Activated CD4-positive, alpha-beta T cell treated with anti-CD3 and anti-CD28 coated beads, Interleukin-10, Interleukin-2, amounts not matched to agents 100 ng/mL and 50 ng/mL, durations not matched to agents 16 hours and 8 hours (primary cell): ENCODE results near the gene EHBP1L1.
A peak's percentile ranks its signal among the peaks of the same experiment; 100 is the strongest.

Source experiments
- DNase-seq: peaks from one replicate; pipeline ENCODE4 v3.0.0-alpha.2; 2020

The EHBP1L1 gene

DNA sequence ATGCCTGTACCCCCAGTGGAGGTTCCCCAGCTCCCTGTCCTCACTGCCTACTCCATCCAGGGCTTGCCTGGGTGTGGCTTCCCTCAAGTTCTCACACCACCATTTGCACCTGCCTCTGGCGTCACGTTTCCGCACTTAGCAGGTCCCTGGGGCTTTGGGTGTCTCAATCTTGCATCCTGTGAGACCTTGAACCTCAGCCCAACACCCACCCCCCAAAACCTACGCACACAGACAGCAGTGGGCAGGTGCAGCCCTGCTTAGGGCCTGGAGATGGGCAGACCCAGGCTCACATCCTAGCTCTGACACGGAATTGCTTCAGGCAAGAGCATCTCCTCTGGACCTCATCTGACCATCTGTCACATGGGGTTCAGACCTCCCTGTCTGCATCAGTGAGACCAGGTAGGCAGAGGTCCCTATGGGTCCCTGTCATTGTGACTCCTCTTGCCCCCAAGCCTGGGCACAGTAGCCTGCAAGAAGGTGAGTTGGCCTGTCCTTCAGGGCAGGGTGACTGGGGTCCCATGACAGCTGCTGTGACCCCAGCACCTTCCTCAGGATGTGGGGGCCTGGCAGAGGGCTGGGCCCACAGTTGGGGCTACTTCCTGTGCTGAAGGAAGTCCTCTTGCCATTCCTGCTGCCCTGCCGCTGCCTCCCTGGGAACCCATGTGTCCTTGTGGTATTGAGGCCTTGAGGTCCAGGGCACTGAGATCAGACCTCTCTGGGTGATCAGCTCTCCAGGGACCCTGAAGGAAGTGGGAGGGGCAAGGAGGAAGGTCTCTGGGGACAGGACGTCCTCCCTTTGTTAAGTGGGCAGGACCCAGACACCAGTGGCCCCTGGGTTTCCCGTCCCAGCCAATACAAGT, 64.0 kb downstream of the EHBP1L1 start:
- peak; percentile 72 for DNase-seq

DNA sequence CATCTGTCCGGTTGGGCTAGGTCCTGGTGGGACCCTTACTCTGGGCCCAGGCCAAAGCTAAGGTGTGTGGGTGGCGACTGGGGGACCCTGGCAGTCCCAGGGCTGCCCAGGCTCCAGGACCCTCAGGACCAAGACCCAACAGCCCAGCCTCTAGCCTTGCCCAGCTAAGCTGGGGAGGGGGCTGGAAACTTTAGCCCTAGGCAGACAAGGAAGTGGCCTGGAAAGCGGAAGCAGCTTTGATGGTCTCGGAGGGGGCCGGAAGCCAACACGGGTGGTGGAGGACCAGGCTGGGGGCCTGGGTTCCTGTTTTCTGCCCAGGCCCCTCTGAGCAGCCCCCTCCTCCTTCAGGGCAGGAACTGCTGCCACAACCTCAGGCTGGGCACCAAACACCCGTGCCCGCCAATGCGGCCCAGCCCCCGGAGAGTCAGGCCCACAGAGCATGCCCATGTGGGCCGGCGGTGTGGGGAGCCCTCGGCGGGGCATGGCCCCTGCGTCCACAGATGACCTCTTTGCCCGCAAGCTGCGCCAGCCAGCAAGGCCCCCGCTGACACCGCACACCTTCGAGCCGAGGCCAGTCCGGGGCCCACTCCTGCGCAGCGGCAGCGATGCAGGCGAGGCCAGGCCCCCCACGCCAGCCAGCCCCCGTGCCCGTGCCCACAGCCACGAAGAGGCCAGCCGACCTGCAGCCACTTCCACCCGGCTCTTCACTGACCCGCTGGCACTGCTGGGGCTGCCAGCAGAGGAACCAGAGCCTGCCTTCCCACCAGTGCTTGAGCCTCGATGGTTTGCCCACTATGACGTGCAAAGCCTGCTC, 64.8 kb downstream of the EHBP1L1 start:
- peak; percentile 44 for DNase-seq

DNA sequence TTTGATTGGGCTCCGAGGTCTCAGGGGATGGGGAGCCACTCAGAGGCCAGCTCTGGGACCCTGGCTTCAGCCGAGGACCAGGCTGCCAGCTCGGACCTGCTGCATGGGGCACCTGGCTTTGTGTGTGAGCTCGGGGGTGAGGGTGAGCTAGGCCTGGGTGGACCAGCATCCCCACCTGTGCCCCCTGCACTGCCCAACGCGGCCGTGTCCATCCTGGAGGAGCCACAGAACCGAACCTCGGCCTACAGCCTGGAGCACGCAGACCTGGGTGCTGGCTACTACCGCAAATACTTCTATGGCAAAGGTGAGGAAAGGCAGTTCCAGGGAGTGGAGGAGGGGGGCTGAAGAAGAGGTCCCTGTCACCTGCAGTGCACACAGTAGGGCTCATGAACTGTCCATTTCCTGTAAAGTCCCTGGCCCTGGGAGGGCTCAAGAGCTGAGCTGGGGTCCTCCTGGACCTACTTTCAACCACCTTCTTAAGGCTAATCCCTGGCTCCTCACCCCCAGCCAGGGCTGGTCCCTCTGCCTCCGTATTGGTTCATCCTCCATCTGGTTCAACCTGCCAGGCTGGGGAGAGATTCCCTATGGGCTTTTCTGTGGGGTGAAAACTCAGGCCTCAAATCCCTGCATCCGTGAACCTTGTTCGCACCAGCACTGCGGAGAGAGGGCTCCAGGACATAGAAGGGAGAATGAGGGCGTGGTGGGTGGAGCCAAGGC, 65.6 kb downstream of the EHBP1L1 start:
- DNase-seq: no peak
